ENCODE results near the gene IGF2BP2. TPM values are rescaled to one million over a fixed set of nuclear protein-coding genes. Genes with fewer than 3 reads are reported as not detected.

IGF2BP2 gene
- total RNA-seq, 1 experiment from 2014 or later: 97.8 TPM

DNA sequence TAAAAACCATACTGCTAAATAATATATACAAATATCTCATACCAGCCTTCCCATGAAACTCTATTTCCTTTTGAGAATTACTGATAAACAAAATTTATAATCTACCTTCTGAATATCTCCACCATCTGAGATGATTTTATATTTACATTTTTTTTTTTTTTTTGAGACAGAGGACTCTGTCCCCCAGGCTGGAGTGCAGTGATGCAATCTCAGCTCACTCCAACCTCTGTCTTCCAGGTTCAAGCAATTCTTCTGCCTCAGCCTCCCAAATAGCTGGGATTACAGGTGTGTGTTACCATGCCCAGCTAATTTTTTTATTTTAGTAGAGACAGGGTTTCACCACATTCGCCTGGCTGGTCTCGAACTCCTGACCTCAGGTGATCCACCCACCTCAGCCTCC, 42.8 kb upstream of the IGF2BP2 start:
- H3K27me3 ChIP-seq (ENCODE audit: control insufficient read depth, insufficient read depth, low read length): no peaks in the 10 kb centered on the region; the same call in 1 of the 2 replicates
- H3K27ac ChIP-seq (ENCODE audit: low read length): no peak overlapping the region
- H3K4me1 ChIP-seq (ENCODE audit: control insufficient read depth, insufficient read depth, low read length): no peaks in the 10 kb centered on the region
- no TSS peak for BruUV-seq (replicated peaks)
- TF ChIP-seq, protein P1, sequence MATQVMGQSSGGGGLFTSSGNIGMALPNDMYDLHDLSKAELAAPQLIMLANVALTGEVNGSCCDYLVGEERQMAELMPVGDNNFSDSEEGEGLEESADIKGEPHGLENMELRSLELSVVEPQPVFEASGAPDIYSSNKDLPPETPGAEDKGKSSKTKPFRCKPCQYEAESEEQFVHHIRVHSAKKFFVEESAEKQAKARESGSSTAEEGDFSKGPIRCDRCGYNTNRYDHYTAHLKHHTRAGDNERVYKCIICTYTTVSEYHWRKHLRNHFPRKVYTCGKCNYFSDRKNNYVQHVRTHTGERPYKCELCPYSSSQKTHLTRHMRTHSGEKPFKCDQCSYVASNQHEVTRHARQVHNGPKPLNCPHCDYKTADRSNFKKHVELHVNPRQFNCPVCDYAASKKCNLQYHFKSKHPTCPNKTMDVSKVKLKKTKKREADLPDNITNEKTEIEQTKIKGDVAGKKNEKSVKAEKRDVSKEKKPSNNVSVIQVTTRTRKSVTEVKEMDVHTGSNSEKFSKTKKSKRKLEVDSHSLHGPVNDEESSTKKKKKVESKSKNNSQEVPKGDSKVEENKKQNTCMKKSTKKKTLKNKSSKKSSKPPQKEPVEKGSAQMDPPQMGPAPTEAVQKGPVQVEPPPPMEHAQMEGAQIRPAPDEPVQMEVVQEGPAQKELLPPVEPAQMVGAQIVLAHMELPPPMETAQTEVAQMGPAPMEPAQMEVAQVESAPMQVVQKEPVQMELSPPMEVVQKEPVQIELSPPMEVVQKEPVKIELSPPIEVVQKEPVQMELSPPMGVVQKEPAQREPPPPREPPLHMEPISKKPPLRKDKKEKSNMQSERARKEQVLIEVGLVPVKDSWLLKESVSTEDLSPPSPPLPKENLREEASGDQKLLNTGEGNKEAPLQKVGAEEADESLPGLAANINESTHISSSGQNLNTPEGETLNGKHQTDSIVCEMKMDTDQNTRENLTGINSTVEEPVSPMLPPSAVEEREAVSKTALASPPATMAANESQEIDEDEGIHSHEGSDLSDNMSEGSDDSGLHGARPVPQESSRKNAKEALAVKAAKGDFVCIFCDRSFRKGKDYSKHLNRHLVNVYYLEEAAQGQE (IDR thresholded peaks at IDR 0.05; ENCODE audit: insufficient read depth in 1 of 2, low read depth in 2 of 2, low read length in 1 of 2): no peak
- TF ChIP-seq, protein P2, sequence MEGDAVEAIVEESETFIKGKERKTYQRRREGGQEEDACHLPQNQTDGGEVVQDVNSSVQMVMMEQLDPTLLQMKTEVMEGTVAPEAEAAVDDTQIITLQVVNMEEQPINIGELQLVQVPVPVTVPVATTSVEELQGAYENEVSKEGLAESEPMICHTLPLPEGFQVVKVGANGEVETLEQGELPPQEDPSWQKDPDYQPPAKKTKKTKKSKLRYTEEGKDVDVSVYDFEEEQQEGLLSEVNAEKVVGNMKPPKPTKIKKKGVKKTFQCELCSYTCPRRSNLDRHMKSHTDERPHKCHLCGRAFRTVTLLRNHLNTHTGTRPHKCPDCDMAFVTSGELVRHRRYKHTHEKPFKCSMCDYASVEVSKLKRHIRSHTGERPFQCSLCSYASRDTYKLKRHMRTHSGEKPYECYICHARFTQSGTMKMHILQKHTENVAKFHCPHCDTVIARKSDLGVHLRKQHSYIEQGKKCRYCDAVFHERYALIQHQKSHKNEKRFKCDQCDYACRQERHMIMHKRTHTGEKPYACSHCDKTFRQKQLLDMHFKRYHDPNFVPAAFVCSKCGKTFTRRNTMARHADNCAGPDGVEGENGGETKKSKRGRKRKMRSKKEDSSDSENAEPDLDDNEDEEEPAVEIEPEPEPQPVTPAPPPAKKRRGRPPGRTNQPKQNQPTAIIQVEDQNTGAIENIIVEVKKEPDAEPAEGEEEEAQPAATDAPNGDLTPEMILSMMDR (IDR thresholded peaks at IDR 0.05): no peak
- ChIA-PET POLR2A (interaction anchor here (0.7 kb wide), 1 partner anchor 174 kb away, joined by 7 read pairs; no protein-coding TSS in a partner anchor), CTCF (no interaction called here)
- in situ Hi-C loops (cut with HindIII; ENCODE audit: low pct_unique_long_range_greater_than_20kb, low sequenced_read_pairs): no loop called here
- H3K9me3 ChIP-seq (ENCODE audit: control insufficient read depth, insufficient read depth, low read depth, low read length): no peaks in the 10 kb centered on the region
- intact Hi-C loops (cut with micrococcal nuclease; ENCODE audit: unreplicated experiment): no loop called here
- no peaks in the 10 kb centered on the region for H3K36me3 ChIP-seq (ENCODE audit: control insufficient read depth, insufficient read depth, low read length)
- ATAC-seq: no peak
- no peak overlapping the region for H3K4me3 ChIP-seq (ENCODE audit: low read depth in 2 of 2, low read length in 2 of 2)
- DNase-seq (ENCODE audit: low read depth, low spot score): no peak

DNA sequence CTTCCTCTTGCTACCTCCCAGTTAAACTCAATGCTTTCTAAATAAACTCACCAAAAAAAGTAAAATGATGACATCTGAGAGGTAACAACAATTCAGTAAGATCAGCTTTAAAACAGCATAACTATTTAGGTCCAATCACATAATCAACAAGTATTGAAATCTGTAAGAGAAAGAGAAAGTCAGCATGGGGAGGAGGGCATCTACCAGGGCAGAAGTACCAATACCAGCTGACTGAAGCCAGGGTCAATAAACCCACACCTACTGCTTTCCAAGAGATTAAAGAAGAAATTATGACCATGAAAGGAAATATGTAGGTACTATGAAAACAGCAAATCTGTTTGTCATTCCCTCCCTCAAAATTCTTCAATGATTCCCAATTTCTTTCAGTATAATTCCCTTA, 42.2 kb upstream of the IGF2BP2 start:
- Histone ChIP-seq H3K27me3 (ENCODE audit: control insufficient read depth, insufficient read depth, low read length) (no peaks in the 10 kb centered on the region; the same call in 1 of the 2 replicates), H3K27ac (ENCODE audit: low read length) (no peak overlapping the region), H3K9me3 (ENCODE audit: control insufficient read depth, insufficient read depth, low read depth, low read length) (no peaks in the 10 kb centered on the region), H3K36me3 (ENCODE audit: control insufficient read depth, insufficient read depth, low read length) (no peaks in the 10 kb centered on the region), H3K4me3 (ENCODE audit: low read depth in 2 of 2, low read length in 2 of 2) (no peak overlapping the region), H3K4me1 (ENCODE audit: control insufficient read depth, insufficient read depth, low read length) (no peaks in the 10 kb centered on the region)
- DNase-seq (ENCODE audit: low read depth, low spot score): no peak
- TF ChIP-seq, protein P2 (IDR thresholded peaks at IDR 0.05): no peak
- TF ChIP-seq SIN3A (IDR thresholded peaks at IDR 0.05; ENCODE audit: borderline replicate concordance, insufficient read depth, low read depth, low read length) (no peak), POLR2AphosphoS5 (IDR thresholded peaks at IDR 0.05; ENCODE audit: low read depth, low read length) (no peak), TCF7L2 (IDR thresholded peaks at IDR 0.05; ENCODE audit: low read depth, low read length) (no peak)
- TF ChIP-seq, protein P1 (IDR thresholded peaks at IDR 0.05; ENCODE audit: insufficient read depth in 1 of 2, low read depth in 2 of 2, low read length in 1 of 2): no peak
- in situ Hi-C loops (cut with HindIII; ENCODE audit: low pct_unique_long_range_greater_than_20kb, low sequenced_read_pairs): no loop called here
- no peak for ATAC-seq
- intact Hi-C loops (cut with micrococcal nuclease; ENCODE audit: unreplicated experiment): no loop called here
- ChIA-PET POLR2A (interaction anchor here (0.7 kb wide), 1 partner anchor 173 kb away, joined by 7 read pairs; no protein-coding TSS in a partner anchor), CTCF (no interaction called here)
- no TSS peak for BruUV-seq (replicated peaks)
